Gastrocnemius medialis (tissue), 4 donors: Measurements from ENCODE around the gene OGN.

Experiments used
- CTCF ChIP-seq, 5 experiments: fragments of 450-650 bp in 3 of 5; fragments of 200-600 bp in 2 of 5; sonication (generic) in 2 of 5; IDR thresholded peaks in 4 of 5; conservative IDR thresholded peaks in 1 of 5; 1 replicate in 4 of 5; 2 replicates in 1 of 5; pipeline ENCODE4 v1.5.1; 2016 to 2019; ENCODE audit warnings: antibody characterized with exemption in 5 of 5, mild to moderate bottlenecking in 3 of 5, moderate library complexity in 3 of 5
- POLR2A ChIP-seq, 2 donors: fragments of 450-650 bp; IDR thresholded peaks; one replicate each; pipeline ENCODE4 v1.6.1; 2017; ENCODE audit warnings: antibody characterized with exemption in 2 of 2, mild to moderate bottlenecking in 2 of 2, moderate library complexity in 2 of 2

DNA sequence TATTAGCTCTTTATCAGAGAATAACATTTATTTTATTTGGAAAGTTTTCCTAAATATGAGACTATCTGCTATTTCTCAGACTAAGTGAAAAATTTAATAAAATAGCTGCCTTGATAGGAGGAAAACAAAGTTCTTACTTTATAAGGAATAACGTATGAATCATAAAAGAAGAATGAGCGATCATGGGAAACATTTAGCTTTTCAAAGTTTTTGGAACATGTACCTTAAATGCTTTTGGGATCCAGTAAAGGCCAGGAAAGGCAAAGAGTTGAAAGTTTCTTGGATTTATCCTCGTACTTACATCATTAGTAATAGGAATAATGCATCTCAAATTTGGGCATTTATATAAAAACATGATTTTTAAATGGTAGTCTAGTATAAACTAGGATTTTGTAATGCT is 19.4 kb downstream of the OGN start:
- TF ChIP-seq POLR2A (IDR thresholded peaks at IDR 0.05): no peak
- TF ChIP-seq CTCF (IDR thresholded peaks at IDR 0.05 in 4 of 5, conservative IDR thresholded peaks at IDR 0.05 in 1 of 5): no peak
